Tibial nerve (tissue), 3 donors: Measurements from ENCODE around the gene PRKAR1B.

Experiments
- POLR2A ChIP-seq, 2 donors: fragments of 450-650 bp; IDR thresholded peaks; one replicate each; pipeline ENCODE4 v1.6.1; 2017; ENCODE audit warnings: antibody characterized with exemption in 2 of 2, mild to moderate bottlenecking in 2 of 2, moderate library complexity in 2 of 2
- TF ChIP-seq, protein P1 (sequence below), 5 experiments: fragments of 200-600 bp in 3 of 5; fragments of 450-650 bp in 2 of 5; sonication (generic) in 3 of 5; IDR thresholded peaks; one replicate each; pipeline ENCODE4 v1.5.1; 2016 to 2019; ENCODE audit warnings: antibody characterized with exemption in 5 of 5, mild to moderate bottlenecking in 3 of 5, moderate library complexity in 2 of 5

GRCh38 chr7:549066-549890, 177.8 kb downstream of the PRKAR1B start:
- no peak for TF ChIP-seq POLR2A (IDR thresholded peaks at IDR 0.05)
- TF ChIP-seq, protein P1, sequence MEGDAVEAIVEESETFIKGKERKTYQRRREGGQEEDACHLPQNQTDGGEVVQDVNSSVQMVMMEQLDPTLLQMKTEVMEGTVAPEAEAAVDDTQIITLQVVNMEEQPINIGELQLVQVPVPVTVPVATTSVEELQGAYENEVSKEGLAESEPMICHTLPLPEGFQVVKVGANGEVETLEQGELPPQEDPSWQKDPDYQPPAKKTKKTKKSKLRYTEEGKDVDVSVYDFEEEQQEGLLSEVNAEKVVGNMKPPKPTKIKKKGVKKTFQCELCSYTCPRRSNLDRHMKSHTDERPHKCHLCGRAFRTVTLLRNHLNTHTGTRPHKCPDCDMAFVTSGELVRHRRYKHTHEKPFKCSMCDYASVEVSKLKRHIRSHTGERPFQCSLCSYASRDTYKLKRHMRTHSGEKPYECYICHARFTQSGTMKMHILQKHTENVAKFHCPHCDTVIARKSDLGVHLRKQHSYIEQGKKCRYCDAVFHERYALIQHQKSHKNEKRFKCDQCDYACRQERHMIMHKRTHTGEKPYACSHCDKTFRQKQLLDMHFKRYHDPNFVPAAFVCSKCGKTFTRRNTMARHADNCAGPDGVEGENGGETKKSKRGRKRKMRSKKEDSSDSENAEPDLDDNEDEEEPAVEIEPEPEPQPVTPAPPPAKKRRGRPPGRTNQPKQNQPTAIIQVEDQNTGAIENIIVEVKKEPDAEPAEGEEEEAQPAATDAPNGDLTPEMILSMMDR (IDR thresholded peaks at IDR 0.05), result no peak
